WI38 (cell line): ENCODE data around the gene SIPA1L3.

ENCODE experiments used
- H3K4me3 ChIP-seq: 2 replicates; pipeline ENCODE4 v1.5.1; 2011; ENCODE audit warnings: low read depth, mild to moderate bottlenecking, control low read depth, low read length
- TF ChIP-seq, protein P1 (sequence below): IDR thresholded peaks from 2 replicates; pipeline ENCODE4 v1.5.1; 2012; ENCODE audit warnings: low read depth, mild to moderate bottlenecking, control low read depth, low read length

SIPA1L3 gene

GRCh38 chr19:38003438-38004185 lies 96.6 kb downstream of the SIPA1L3 start:
- peak overlapping the region; percentile 52 for H3K4me3 ChIP-seq
- TF ChIP-seq, protein P1, sequence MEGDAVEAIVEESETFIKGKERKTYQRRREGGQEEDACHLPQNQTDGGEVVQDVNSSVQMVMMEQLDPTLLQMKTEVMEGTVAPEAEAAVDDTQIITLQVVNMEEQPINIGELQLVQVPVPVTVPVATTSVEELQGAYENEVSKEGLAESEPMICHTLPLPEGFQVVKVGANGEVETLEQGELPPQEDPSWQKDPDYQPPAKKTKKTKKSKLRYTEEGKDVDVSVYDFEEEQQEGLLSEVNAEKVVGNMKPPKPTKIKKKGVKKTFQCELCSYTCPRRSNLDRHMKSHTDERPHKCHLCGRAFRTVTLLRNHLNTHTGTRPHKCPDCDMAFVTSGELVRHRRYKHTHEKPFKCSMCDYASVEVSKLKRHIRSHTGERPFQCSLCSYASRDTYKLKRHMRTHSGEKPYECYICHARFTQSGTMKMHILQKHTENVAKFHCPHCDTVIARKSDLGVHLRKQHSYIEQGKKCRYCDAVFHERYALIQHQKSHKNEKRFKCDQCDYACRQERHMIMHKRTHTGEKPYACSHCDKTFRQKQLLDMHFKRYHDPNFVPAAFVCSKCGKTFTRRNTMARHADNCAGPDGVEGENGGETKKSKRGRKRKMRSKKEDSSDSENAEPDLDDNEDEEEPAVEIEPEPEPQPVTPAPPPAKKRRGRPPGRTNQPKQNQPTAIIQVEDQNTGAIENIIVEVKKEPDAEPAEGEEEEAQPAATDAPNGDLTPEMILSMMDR: no peak

DNA sequence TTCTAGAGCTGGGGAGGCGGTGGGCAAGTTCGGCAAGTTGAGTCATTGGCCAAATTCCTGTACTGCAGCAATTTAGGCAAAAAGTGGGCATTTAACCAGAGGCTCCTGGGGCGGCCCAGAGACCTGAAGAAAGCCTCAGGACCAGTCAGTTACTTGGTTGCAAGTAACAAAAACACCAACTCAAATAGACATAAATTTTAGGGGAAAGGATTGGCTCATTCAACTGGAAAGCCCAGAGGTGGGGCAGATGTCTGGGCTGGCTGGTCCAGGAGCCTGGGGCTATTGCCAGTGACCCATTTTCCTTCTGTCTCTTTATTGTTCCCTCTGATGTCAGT lies 97.1 kb downstream of the SIPA1L3 start:
- peak overlapping the region; percentile 52 for H3K4me3 ChIP-seq
- TF ChIP-seq, protein P1: no peak

GRCh38 chr19:38004521-38005223 lies 97.7 kb downstream of the SIPA1L3 start:
- peak overlapping the region; percentile 52 for H3K4me3 ChIP-seq

GRCh38 chr19:38005224-38005614 lies 98.2 kb downstream of the SIPA1L3 start:
- no peak overlapping the region for H3K4me3 ChIP-seq
- TF ChIP-seq, protein P1: no peak

More at GRCh38 chr19:38004521-38005223, 97.7 kb downstream of the SIPA1L3 start:
- TF ChIP-seq, protein P1: no peak

DNA sequence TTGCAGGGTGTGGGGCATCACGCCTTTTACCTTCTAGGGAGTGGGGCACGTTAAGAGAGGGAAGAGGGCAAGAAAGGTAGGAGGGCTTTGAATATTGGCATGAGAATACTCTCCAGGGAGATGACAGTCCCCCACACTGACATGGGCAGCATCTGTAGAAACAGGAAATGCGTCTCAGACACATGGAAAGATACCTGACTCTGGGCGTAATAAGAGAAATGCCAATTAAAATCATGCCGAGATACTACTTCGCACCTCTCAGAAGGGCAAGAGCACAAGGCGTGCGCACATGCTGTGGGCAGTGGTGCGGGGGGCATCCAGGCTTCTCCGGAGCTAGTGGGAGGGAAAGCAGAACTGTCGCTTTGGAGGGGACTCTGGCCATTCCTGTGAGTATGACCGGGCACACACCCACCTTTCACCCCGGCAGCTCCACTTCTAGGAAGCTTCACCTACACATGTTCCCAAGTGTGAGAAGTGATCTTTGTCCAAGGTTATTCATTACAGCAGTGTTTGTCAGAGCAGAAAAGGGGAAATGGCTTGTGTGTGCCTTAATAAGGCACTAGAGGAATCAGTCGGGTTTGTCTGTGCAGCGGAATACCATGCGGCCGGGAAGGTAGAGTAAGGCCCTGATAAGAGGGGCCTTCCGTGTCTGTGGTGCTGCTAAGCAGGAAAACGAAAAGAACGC lies 99.5 kb downstream of the SIPA1L3 start:
- TF ChIP-seq, protein P1: no peak
- no peak overlapping the region for H3K4me3 ChIP-seq

DNA sequence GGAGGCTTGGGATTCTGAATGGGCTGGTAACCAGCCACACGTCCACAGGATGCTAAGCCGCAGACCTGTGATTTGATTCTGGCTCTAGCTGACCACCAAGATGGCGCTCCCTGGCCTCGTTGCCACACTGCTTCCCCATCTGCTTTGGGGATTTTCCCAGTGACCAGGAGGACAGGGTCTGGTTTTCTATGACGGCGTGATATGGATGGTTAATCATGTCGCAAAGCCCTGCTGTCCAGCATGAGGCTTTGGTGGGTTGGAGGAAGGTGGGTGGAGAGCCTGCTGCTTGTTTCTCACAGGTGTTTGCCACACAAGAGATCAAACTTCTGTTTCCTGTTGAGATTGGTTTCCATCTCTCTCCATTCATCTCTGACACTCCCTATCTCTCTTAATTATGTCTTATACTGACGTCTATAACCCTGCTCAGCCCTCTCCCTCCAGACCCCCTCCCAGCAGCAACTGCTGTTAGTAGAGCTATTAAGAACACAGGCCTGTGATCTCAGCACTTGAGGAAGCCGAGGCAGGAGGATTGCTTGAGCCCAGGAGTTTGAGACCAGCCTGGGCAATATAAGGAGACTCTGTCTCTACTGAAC lies 102.7 kb downstream of the SIPA1L3 start:
- TF ChIP-seq, protein P1: no peak
- no peak overlapping the region for H3K4me3 ChIP-seq

- TF ChIP-seq, protein P1: no peak
These were observed 104.4 kb downstream of the SIPA1L3 start for GRCh38 chr19:38011426-38011825.

More at GRCh38 chr19:38011426-38011825, 104.4 kb downstream of the SIPA1L3 start:
- H3K4me3 ChIP-seq: no peak overlapping the region
